Ishikawa (cell line): ENCODE data around the gene PRIMPOL.

ENCODE experiments used
- CEBPB ChIP-seq: IDR thresholded peaks from 2 replicates; pipeline ENCODE4 v1.6.1; 2012
- CREB1 ChIP-seq: IDR thresholded peaks from 2 replicates; pipeline ENCODE4 v1.6.1; 2012; ENCODE audit warnings: low read depth
- EGR1 ChIP-seq: IDR thresholded peaks from 2 replicates; pipeline ENCODE4 v1.6.1; 2012
- EP300 ChIP-seq: IDR thresholded peaks from 2 replicates; pipeline ENCODE4 v1.6.1; 2012; ENCODE audit warnings: borderline replicate concordance
- FOXM1 ChIP-seq: IDR thresholded peaks from 2 replicates; pipeline ENCODE4 v1.6.1; 2012; ENCODE audit warnings: low read depth, borderline replicate concordance
- NFIC ChIP-seq: IDR thresholded peaks from 2 replicates; pipeline ENCODE4 v1.6.1; 2012
- RAD21 ChIP-seq: IDR thresholded peaks from 2 replicates; pipeline ENCODE4 v1.6.1; 2012; ENCODE audit warnings: low read depth
- TAF1 ChIP-seq: IDR thresholded peaks from 2 replicates; pipeline ENCODE4 v1.6.1; 2012; ENCODE audit warnings: low read depth, mild to moderate bottlenecking
- TCF12 ChIP-seq: IDR thresholded peaks from 2 replicates; pipeline ENCODE4 v1.6.1; 2012; ENCODE audit warnings: low read depth
- TEAD4 ChIP-seq: IDR thresholded peaks from 2 replicates; pipeline ENCODE4 v1.6.1; 2012
- YY1 ChIP-seq: IDR thresholded peaks from 2 replicates; pipeline ENCODE4 v1.6.1; 2012; ENCODE audit warnings: low read depth
- ZBTB7A ChIP-seq: IDR thresholded peaks from 2 replicates; pipeline ENCODE4 v1.6.1; 2012; ENCODE audit warnings: low read depth
- TF ChIP-seq, protein P1 (sequence below): IDR thresholded peaks from 2 replicates; pipeline ENCODE4 v1.6.1; 2012
- TF ChIP-seq, protein P2 (sequence below): IDR thresholded peaks from 2 replicates; pipeline ENCODE4 v1.6.1; 2012; ENCODE audit warnings: low read depth, mild to moderate bottlenecking
- TF ChIP-seq, protein P3 (sequence below): IDR thresholded peaks from 2 replicates; pipeline ENCODE4 v1.6.1; 2012

The PRIMPOL gene

DNA sequence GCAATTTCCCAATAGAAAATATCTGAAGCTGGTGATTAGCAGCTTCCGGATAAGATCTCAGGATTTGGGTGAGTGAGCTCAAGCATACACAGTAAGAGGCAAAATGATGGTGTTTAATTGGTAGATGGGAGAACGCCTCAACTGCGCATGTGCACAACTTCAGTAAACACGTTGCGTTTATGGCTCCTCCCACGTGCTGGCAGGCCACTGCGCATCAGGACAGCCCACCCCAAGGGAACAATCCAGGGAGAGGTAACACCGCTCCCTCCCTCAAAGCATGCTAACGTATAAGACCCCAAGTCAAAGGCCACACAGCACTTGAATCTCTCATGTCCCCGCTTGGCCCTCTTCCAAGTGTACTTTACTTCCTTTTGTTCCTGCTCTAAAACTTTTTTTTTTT lies 94.7 kb downstream of the PRIMPOL start:
- TF ChIP-seq RAD21 = no peak
- TF ChIP-seq EGR1 = no peak
- no peak for TF ChIP-seq CEBPB
- TF ChIP-seq ZBTB7A = no peak
- TF ChIP-seq NFIC = no peak
- TF ChIP-seq YY1 = no peak
- no peak for TF ChIP-seq FOXM1
- TF ChIP-seq, protein P1, sequence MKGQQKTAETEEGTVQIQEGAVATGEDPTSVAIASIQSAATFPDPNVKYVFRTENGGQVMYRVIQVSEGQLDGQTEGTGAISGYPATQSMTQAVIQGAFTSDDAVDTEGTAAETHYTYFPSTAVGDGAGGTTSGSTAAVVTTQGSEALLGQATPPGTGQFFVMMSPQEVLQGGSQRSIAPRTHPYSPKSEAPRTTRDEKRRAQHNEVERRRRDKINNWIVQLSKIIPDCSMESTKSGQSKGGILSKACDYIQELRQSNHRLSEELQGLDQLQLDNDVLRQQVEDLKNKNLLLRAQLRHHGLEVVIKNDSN = no peak
- TF ChIP-seq TCF12 = no peak
- no peak for TF ChIP-seq CREB1
- TF ChIP-seq TEAD4 = no peak
- TF ChIP-seq, protein P2, sequence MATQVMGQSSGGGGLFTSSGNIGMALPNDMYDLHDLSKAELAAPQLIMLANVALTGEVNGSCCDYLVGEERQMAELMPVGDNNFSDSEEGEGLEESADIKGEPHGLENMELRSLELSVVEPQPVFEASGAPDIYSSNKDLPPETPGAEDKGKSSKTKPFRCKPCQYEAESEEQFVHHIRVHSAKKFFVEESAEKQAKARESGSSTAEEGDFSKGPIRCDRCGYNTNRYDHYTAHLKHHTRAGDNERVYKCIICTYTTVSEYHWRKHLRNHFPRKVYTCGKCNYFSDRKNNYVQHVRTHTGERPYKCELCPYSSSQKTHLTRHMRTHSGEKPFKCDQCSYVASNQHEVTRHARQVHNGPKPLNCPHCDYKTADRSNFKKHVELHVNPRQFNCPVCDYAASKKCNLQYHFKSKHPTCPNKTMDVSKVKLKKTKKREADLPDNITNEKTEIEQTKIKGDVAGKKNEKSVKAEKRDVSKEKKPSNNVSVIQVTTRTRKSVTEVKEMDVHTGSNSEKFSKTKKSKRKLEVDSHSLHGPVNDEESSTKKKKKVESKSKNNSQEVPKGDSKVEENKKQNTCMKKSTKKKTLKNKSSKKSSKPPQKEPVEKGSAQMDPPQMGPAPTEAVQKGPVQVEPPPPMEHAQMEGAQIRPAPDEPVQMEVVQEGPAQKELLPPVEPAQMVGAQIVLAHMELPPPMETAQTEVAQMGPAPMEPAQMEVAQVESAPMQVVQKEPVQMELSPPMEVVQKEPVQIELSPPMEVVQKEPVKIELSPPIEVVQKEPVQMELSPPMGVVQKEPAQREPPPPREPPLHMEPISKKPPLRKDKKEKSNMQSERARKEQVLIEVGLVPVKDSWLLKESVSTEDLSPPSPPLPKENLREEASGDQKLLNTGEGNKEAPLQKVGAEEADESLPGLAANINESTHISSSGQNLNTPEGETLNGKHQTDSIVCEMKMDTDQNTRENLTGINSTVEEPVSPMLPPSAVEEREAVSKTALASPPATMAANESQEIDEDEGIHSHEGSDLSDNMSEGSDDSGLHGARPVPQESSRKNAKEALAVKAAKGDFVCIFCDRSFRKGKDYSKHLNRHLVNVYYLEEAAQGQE = no peak
- TF ChIP-seq TAF1 = no peak
- TF ChIP-seq EP300 = no peak
- TF ChIP-seq, protein P3, sequence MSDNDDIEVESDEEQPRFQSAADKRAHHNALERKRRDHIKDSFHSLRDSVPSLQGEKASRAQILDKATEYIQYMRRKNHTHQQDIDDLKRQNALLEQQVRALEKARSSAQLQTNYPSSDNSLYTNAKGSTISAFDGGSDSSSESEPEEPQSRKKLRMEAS = no peak
